Measurements from ENCODE around the gene DNAH9.

Gene DNAH9

GRCh38 chr17:11853321-11854151 is 255.3 kb downstream of the DNAH9 start:
- DNase-seq = no peak

GRCh38 chr17:11855306-11855705 is 257.0 kb downstream of the DNAH9 start:
- no peak for DNase-seq

GRCh38 chr17:11857006-11857405 is 258.7 kb downstream of the DNAH9 start:
- no peak for DNase-seq

- no peak for DNase-seq
Observed at GRCh38 chr17:11869680-11870394, 271.6 kb downstream of the DNAH9 start.

- no peak for DNase-seq
Observed at GRCh38 chr17:11871773-11872172, 273.5 kb downstream of the DNAH9 start.

- no peak for DNase-seq
Observed at GRCh38 chr17:11874756-11875155, 276.5 kb downstream of the DNAH9 start.

GRCh38 chr17:11880714-11881113 is 282.4 kb downstream of the DNAH9 start:
- DNase-seq = peak in 1 of 2 experiments; percentile 44

GRCh38 chr17:11882716-11883115 is 284.4 kb downstream of the DNAH9 start:
- no peak for DNase-seq

- DNase-seq = no peak
Observed at GRCh38 chr17:11885051-11885450, 286.8 kb downstream of the DNAH9 start.

GRCh38 chr17:11889266-11889665 is 291.0 kb downstream of the DNAH9 start:
- no peak for DNase-seq

- DNase-seq = no peak
Observed at GRCh38 chr17:11893862-11894261, 295.6 kb downstream of the DNAH9 start.

- DNase-seq = no peak
Observed at GRCh38 chr17:11896199-11896598, 297.9 kb downstream of the DNAH9 start.

GRCh38 chr17:11898526-11899235 is 300.4 kb downstream of the DNAH9 start:
- no peak for DNase-seq

GRCh38 chr17:11899537-11899942 is 301.3 kb downstream of the DNAH9 start:
- DNase-seq = no peak

GRCh38 chr17:11900041-11900476 is 301.8 kb downstream of the DNAH9 start:
- DNase-seq = no peak

GRCh38 chr17:11900655-11901054 is 302.4 kb downstream of the DNAH9 start:
- no peak for DNase-seq

GRCh38 chr17:11901931-11902330 is 303.7 kb downstream of the DNAH9 start:
- DNase-seq = no peak

GRCh38 chr17:11908711-11909146 is 310.5 kb downstream of the DNAH9 start:
- no peak for DNase-seq

- DNase-seq = no peak
Observed at GRCh38 chr17:11909348-11909747, 311.1 kb downstream of the DNAH9 start.

- no peak for DNase-seq
Observed at GRCh38 chr17:11916091-11916490, 317.8 kb downstream of the DNAH9 start.

GRCh38 chr17:11917415-11917814 is 319.1 kb downstream of the DNAH9 start:
- no peak for DNase-seq

- no peak for DNase-seq
Observed at GRCh38 chr17:11921296-11921695, 323.0 kb downstream of the DNAH9 start.

- no peak for DNase-seq
Observed at GRCh38 chr17:11922638-11923037, 324.4 kb downstream of the DNAH9 start.

- no peak for DNase-seq
Observed at GRCh38 chr17:11924076-11924475, 325.8 kb downstream of the DNAH9 start.

Data from NCI-H1930 (cell line).